Stimulated activated CD8-positive, alpha-beta memory T cell treated with anti-CD3 and anti-CD28 coated beads, Interleukin-7, amount 100 ng/mL, for 4 hours (primary cell): ENCODE results near the gene ECT2.
"Not testable (repeated sequence)": the region's sequence is repeated elsewhere in the genome, so short reads cannot be mapped to it uniquely, and the experiment has no call there.

ENCODE experiments used
- DNase-seq, 2 donors: peaks; one replicate each; pipeline ENCODE4 v3.0.0-alpha.2; 2020; ENCODE audit warnings: low read depth in 2 of 2

The ECT2 gene

GRCh38 chr3:172750368-172751174 lies at the start of gene ECT2:
TSS of gene ECT2 (plus strand) at chr3:172750726. CDS start at chr3:172754531, 3,805 bp downstream.
- peak; percentile 94 to 97 for DNase-seq

- DNase-seq: no peak
These were observed 49.5 kb upstream of the ECT2 start for GRCh38 chr3:172700936-172701455.

- no peak for DNase-seq
These were observed 48.8 kb upstream of the ECT2 start for GRCh38 chr3:172701751-172702150.

- DNase-seq: no peak
These were observed 48.3 kb upstream of the ECT2 start for GRCh38 chr3:172702256-172702655.

- not testable (repeated sequence) for DNase-seq
These were observed 47.8 kb upstream of the ECT2 start for GRCh38 chr3:172702731-172703130.

- DNase-seq: no peak
These were observed 46.5 kb upstream of the ECT2 start for GRCh38 chr3:172704001-172704400.

GRCh38 chr3:172705170-172705569 lies 45.4 kb upstream of the ECT2 start:
- no peak for DNase-seq

GRCh38 chr3:172707030-172707429 lies 43.5 kb upstream of the ECT2 start:
- DNase-seq: no peak

- no peak for DNase-seq
These were observed 42.6 kb upstream of the ECT2 start for GRCh38 chr3:172707967-172708366.

- DNase-seq: no peak
These were observed 41.4 kb upstream of the ECT2 start for GRCh38 chr3:172708921-172709773.

GRCh38 chr3:172709774-172710663 lies 40.5 kb upstream of the ECT2 start:
- no peak for DNase-seq

GRCh38 chr3:172710664-172711453 lies 39.7 kb upstream of the ECT2 start, which contains the start of gene NCEH1:
TSS of gene NCEH1 (minus strand) at chr3:172711067. CDS start at chr3:172710984, 83 bp downstream.
- DNase-seq: peak; percentile 39 to 60

GRCh38 chr3:172711454-172711795 lies 39.1 kb upstream of the ECT2 start:
- no peak for DNase-seq

- DNase-seq: no peak
These were observed 37.2 kb upstream of the ECT2 start for GRCh38 chr3:172713316-172713715.

GRCh38 chr3:172716476-172716875 lies 34.0 kb upstream of the ECT2 start:
- DNase-seq: no peak

GRCh38 chr3:172717493-172718088 lies 32.9 kb upstream of the ECT2 start:
- no peak for DNase-seq

GRCh38 chr3:172722536-172723040 lies 27.9 kb upstream of the ECT2 start:
- not testable (repeated sequence) for DNase-seq

GRCh38 chr3:172726380-172726779 lies 24.1 kb upstream of the ECT2 start:
- no peak for DNase-seq

GRCh38 chr3:172735014-172735413 lies 15.5 kb upstream of the ECT2 start:
- DNase-seq: no peak

GRCh38 chr3:172739462-172739861 lies 11.1 kb upstream of the ECT2 start:
- DNase-seq: no peak
